GM18507 (cell line): ENCODE measurements around the gene SEMA3C.

Experiments
- DNase-seq: peaks from one replicate; pipeline ENCODE4 v3.0.0; 2011; ENCODE audit warnings: low read depth; ENCODE audit not compliant: insufficient read length; ENCODE audit errors: extremely low spot score
- FAIRE-seq: peaks from 2 replicates; lab custom pipeline; 2011; peaks lifted over from hg19 to GRCh38; lab: Jason Lieb, UNC

The SEMA3C gene

DNA sequence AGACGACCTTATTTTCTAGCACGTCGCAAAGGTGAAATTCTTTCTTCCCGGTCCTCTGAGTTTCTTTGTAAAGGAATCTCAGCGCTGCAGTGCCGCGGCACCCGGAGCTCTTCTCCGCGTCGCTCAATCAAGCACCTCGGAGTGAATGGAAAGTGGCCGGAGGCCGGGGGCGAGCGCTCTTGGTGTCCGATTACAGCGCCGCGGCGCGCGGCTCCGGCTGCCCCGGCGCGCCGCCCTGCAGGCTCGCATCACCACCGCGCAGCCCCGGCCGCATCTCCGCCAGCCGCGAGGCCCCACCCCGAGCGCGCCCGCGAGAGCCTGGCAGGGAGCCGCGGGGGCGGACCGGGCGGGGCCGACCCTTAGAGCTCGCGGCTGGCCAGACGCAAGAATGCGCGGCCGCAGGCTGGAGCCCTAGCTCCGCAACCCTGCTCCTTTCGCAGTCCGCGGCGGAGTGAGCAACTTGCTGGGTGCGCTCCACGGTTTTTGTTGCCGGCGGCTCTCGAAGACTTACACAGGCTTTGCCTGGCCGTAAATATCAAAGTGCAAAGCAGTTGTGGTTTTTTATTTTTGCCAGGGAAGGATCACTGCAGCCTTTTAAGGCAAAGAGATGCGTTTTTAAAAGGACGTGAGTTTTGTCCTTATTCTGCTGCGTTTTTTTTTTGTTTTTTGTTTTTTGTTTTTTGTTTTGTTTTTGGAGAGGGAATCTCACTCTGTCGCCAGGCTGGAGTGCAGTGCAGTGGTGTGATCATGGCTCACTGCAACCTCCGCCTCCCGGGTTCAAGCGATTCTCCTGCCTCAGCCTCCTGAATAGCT is at the start of gene SEMA3C:
SEMA3C (minus strand) TSS at position 143 of the 813 bp plus-strand sequence. CDS start 2,270 bp downstream, outside the sequence.
- DNase-seq (peak; percentile 2), FAIRE-seq (no peak)

DNA sequence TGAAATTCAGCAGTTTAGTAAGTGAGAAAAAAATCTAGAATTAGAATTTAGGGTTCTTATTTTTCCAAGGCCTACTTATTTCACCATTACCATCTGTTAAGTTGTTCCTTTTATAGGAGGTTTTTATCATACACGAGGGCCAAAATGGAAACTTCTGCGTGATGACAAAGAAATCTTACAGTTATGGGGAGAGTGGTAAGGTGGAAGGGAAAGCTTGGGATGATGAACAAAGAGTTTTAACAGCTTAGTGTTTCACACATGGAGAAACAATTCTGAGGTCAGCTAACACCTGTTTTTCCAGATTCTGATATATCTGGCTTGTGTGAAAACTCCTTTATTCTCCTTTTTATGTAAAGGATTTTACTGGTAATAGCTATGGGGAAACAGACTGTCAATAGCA is 49.8 kb upstream of the SEMA3C start:
- FAIRE-seq (no peak), DNase-seq (no peak)

DNA sequence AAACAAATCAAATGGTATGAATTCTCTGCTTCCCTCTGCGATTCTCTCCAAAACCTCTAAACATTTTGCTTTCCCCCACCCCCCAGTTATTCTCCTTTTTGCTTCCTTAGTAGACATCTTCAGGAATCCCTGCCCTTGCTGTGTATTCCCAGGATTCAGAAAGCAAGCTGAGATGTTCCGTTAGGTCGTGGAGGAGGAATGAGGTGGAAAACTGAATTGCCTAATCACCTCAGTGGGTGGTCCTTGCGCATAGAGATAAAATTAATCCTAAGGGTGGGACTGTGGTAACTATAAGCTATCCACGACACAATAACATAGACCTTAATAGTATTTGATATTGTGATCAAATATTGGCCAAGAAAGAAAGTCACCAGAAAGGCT is 49.1 kb upstream of the SEMA3C start:
- FAIRE-seq = no peak
- DNase-seq = no peak

DNA sequence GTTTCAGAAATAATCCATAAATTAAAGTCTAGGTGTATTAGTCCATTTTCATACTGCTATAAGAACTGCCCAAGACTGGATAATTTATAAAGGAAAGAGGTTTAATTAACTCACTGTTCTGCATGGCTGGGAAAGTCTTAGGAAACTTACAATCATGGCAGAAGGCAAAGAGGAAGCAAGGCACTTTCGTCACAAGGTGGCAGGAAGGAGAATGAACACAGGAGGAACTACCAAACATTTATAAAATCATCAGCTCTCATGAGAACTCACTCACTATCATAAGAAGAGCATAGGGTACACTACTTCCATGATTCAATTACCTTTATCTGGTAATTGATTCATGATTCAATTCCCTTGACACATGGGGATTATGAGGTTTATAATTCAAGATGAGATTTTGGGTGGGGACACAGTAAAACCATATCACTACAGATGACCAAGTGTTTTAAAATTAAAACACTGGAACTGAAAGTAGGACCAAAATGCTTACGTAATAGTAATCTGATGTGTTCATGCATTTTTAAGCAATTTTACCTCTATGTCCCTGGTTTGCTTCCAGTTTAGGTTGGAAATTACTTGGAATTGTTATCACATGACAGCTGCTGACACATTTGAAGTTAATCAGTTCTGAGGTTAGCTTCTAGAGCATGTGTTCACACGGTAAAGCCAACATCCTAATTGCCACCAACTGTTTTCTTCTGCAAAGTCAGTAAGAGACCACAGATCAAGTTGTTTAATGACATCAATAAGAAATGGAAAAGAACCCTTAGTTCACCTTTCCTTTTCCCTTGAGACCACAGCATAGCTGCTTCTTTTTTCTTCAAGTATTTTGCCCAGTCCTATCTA is 48.4 kb upstream of the SEMA3C start:
- FAIRE-seq = no peak
- no peak for DNase-seq

DNA sequence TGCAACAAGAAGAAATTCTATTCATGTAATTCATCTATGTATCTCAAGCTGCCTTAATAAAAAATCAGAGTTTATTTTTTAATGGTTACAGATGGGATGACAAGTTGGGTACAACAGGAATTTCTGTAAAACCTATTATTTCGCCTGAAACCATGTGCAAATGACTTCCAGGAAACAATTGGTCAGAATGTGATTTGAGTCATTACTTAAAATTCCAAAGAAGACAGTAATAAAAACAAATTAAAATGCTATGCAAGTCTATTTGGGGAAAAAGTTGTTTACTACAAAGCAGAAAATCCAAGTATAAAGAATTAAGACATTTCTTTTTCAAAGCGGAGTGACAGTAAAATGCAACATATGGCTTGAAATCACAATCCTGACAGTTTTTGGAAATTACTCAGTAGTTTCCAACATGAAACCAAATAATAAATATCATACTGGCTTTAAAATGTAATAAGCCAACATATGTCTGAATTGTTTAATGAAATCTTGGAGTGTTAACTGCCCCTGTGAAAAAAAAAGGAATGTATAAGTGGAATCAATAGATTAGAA is 41.5 kb upstream of the SEMA3C start:
- FAIRE-seq = no peak
- DNase-seq = no peak

DNA sequence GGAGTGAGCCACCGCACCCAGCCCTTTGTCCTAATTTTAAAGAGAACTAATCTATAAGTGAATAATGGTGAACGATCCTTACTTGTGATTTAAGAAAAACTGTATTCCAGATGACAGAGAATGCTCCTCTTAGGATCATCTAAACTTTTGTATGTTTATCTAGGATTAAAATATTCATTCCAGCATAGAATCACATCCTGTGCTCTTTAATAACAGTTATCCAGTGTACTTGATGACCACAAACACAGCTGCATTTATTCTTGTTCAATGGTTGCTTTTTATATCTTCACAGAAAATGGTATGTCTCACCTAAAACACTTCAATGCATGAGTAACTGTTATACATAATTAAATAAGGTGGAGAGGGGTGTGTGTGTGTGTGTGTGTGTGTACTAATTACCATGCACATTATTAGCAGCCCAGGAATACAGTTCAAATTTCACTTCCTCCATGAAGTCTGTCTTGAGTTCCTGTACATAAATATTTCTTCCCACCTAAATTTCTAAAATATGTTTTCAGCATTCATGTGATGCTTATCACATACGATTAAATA is 38.5 kb upstream of the SEMA3C start:
- no peak for FAIRE-seq

DNA sequence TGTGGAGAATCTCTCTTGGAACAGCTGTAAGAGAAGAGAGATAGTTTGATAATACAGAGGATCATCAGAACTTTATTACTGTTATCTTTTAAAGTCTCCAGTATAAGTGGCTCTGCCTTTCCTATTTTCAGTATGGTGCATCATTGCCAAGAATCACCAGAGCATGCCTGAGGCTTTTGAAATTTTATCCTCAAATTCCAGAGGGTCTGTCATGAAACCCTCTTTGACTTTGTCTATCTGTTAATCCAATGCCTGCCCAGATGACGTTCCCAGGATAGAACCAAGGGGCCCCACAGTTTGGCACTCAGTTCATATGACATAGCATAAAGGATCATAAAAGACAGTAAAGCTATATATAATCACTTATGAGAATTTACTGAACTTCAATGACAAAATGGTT is 35.3 kb upstream of the SEMA3C start:
- DNase-seq = no peak
- FAIRE-seq = no peak

More for the DNA sequence above, 38.5 kb upstream of the SEMA3C start:
- DNase-seq = no peak

DNA sequence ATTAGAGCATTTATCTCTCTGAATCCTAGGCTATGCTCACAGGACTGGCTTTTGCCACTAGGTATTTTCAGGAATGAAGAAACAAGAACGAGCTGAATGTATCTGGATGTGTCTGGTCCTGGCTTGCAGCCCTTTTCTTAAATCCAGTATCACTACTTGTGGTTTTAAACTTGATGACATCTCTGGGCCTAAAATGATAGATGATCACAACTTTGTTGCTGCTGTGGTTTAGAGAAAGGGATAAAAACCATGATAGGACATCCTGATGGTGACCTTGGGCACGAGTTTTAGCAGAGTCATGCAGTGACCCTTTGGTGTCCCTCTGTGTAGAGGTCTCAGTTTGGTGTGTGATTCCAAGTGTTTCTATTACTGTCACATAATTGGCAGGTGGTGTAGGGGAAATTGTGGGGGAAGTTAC is 31.7 kb upstream of the SEMA3C start:
- DNase-seq (no peak), FAIRE-seq (no peak)

DNA sequence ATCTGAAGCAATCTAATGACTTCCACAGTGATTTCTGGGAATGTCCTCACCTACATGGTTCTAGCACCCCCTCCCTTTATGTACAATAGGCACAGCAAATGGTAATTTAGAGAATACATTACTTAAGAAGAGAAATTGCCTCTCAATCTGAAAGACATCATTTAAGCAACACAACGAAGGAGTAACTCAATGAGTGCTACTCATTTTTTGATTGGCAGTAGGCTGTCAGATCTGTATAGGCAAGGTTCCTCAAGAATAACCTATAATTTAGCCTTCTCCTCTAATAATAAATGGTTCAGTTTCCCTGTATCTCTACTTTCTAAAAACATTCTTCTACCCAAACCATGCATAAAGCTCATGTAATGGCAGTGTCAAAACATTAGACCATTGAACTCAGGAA is 30.6 kb upstream of the SEMA3C start:
- FAIRE-seq = no peak
- DNase-seq = no peak

DNA sequence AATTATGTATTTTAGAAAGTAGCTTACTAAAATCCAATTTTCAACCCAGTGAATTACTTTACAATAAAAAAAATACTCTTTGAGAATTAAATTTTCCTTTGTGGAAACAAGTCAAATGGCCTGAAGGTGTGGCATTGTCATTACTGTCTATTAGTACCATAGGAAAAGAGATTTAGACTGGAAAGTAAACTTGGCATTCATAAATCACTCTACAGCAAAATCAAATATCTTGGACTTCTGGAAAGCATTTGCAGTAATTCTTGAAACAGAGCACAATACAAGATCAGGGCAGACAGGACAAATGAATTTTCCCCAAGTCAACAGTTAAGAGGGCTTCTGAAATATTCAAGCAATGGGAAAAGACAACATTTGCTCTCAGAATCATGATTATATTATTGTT is 28.0 kb upstream of the SEMA3C start:
- FAIRE-seq (no peak), DNase-seq (no peak)

DNA sequence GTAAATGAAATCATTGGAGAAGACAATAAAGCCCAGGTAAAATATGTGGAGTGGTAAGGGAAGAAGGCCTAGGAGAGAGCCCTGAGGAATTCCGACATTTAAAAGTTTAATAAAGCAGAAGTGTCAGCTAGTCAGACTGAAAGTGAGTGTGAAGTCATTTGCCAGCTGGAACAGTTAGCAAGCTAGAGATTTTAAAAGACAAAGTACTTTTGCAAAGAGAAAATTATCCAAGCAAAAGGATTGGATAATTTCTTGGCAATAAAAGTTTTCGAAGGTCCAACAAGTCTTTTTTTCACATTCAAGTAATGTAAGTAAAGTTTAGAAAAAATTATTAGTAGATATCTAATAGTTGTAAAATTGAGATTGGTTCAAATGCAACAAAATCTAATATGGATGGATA is 27.1 kb upstream of the SEMA3C start:
- no peak for FAIRE-seq
- no peak for DNase-seq

DNA sequence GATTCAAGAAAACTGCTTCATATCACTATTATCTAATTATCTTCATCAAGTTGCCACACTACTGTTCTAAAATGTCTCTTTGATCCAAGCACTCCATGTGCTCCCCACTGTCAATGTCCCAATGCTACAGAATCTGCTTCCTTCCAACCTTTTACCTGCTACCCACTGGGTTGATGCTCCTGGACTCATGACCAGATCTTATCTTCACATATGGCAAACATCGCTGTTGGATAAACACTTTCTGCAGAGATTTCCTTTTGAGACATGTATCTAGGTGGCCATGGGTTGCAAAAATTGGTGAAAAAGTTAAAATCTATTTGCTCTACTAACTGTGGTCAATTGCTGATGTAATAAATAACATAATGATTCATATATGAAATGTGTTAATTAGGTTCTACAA is 24.5 kb upstream of the SEMA3C start:
- no peak for FAIRE-seq
- DNase-seq = no peak

DNA sequence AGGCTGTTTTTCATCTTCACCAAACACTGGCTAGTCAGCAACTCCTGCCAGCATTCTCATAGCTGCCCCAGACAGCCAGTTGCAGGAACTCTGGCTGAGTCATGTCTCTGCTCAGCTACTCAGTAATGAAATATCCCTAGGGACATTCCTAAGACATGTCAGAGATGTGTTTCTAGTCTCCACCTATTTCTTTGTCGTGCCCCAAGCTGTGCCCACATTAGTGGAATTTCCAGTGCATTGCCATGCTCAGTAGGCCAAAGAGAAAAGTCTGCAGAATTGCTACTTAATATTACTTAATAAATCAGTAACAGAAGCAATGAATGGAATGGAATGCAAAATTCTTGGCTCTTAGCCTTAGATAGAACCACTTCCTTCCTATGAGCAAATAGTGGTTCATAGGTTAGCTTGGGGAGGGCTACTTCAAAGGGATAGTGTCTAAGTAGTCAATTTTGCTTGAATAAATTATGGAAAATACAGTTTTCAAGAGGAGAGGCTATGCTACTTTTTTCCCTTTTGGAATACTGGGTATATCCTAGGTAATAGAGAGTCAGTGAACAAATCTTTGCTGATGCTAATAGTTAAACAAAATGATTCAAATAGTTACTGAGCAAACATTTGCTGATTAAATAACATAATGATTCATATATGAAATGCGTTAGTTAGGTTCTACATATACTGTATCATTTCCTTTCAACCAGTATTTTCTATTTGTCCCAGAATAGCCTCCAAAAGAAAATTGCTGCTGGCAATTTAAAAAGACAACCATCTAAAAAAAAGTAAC is 23.6 kb upstream of the SEMA3C start:
- FAIRE-seq = no peak
- DNase-seq = no peak

DNA sequence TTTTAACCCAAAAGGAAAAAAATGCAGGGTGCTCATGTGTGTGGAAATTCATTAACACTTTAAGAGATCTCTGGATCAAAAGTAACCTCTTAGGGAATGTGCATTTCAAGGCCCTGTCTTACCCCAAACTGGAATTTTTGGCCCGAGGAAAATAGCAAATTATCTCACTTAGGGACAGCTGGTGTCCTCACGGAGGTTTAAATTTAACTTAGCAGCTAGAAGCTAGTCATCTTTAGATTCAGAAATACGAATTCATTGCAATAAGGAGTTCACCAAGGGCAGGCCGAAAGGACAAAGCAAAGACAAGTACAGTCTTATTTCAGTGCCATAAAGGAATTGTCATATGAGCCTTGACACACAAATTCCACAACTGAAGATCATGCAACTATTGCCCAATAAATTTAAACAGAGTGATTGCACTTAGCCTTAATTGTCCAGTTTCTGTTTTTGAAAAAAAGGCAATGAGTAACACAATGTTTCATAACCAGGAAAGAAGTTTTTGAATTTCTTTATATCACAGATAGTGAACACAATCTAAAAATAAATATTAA is 22.4 kb upstream of the SEMA3C start:
- DNase-seq (no peak), FAIRE-seq (no peak)

DNA sequence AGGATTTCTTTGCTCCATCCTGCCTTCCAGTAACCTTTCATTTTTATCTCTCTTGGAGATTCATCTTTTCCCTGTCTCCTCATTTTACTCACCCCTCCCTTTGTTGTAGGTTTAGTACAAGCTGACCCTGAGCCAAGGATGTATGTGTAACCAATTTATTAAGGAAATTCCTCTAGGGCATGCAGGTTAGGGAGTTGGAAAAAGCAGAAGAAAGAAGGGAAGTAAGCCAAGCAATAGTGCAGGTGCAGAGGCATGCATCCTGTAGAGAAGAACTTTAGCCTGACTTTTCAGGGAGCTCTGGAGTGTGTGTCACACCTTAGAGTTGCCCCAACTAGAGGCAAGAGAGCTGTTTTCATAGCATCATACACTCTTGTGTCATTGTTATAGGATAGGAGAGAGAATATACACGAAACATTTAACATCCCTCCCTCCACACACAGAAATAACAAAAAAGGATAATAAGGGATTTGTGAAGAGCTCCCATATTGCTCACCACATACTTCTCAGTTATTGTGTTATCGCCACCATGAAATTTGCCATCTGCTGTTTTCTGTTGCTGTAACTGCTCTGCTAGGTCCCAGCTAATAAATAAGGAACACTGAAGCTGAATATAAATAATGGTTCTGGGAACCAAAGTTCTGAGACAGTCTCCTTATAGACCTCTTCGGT is 21.8 kb upstream of the SEMA3C start:
- no peak for FAIRE-seq
- no peak for DNase-seq

DNA sequence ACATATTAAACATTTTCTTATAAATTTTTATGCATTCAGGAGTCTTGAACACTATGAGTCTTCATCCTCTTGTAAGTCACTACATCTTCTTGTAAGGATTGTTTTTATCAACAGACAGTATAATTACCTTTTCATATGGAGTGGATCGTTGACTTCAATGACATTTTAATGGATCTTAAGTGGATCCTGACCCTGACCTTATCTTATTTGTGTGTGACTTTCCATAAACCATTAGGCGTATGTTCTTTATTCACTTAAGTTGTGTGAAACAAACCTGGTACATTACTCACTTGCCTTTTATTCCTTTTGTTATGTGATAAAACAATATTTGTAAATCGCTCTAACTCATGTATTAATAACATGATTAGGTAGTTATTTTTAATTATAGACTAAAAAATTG is 18.5 kb upstream of the SEMA3C start:
- DNase-seq (no peak), FAIRE-seq (no peak)

DNA sequence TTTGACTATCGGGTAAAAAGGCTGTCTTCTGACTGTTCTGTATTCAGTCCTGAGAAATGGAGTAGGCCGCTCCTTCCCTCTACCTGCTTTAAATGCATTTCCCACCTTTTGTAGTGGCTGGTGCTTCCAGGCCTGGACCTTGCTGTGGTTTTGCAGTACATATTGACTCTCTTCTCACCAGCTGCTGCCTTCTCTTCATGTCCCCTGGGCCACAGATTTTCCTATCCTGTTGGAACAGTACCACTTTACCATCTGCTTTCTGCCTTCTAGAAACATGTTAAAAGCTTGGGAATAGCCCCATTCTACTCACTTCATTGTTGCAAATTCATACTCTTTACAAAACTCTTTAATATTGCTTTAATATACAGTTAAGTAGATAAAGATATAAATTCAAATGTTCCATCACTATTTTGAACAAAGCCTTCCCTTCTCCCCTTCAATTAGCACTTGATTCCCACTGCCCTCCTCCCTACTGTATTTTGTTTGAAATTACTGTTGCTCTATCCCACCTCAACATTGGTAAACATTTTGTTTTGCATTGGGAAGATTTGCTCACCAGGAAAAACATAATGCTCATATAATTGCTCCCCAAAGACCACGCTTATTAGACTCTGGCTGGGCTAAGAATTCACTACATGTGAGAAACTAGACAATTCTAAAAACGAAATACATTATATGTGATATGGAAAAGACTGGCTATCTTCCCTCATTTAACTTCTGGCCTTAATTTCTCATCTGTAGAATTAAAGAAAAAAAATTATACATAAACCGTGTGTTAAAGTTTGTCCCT is 17.3 kb upstream of the SEMA3C start:
- DNase-seq (no peak), FAIRE-seq (no peak)

DNA sequence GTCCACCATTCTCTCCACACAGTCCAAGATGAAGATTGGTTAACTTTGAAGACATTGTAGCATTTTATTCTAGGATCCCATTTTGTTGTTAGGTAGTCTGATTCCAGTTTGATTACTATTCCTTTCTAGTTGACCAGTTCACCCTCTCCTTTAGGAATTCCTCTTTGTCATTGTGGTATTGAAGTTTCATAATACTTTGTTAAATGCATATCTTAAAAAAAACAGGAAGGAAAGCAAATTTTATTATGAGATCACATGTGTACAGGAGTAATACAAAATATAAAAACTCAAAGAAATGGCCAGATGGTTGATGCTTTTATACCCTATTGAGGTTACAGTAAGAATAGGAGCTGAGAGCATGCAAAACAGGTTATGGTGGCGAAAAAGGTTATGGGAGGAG is 15.5 kb upstream of the SEMA3C start:
- no peak for FAIRE-seq
- DNase-seq = no peak
